HepG2 (cell line): Measurements from ENCODE around the gene UNC50. TPM values are rescaled to one million over a fixed set of nuclear protein-coding genes. Genes with fewer than 3 reads are reported as not detected.

Experiments
- CHCHD3 ChIP-seq: sonication (generic); formaldehyde crosslinking; IDR thresholded peaks from 2 replicates; pipeline ENCODE4 v1.8.0; 2022; ENCODE audit warnings: mild to moderate bottlenecking, missing genetic modification reagents, moderate library complexity
- EEA1 ChIP-seq: sonication (generic); formaldehyde crosslinking; IDR thresholded peaks from 2 replicates; pipeline ENCODE4 v1.5.1; 2020; ENCODE audit warnings: mild to moderate bottlenecking, missing genetic modification reagents, borderline replicate concordance
- NFIC ChIP-seq: IDR thresholded peaks from 2 replicates; pipeline ENCODE4 v1.6.1; 2012; ENCODE audit warnings: mild to moderate bottlenecking, low read length, inconsistent platforms
- REPIN1 ChIP-seq: sonication (generic); formaldehyde crosslinking; IDR thresholded peaks from 2 replicates; pipeline ENCODE4 v1.8.0; 2022; ENCODE audit warnings: missing genetic modification reagents, low read depth, mild to moderate bottlenecking, borderline replicate concordance
- SP2 ChIP-seq: sonication (generic); formaldehyde crosslinking; IDR thresholded peaks from 2 replicates; pipeline ENCODE4 v1.5.1; 2020; ENCODE audit warnings: mild to moderate bottlenecking, missing genetic modification reagents
- ZNF350 ChIP-seq: sonication (generic); formaldehyde crosslinking; IDR thresholded peaks from 2 replicates; pipeline ENCODE4 v1.4.0; 2020; ENCODE audit warnings: mild to moderate bottlenecking, low read depth, missing genetic modification reagents, borderline replicate concordance
- ZNF777 ChIP-seq: sonication (generic); formaldehyde crosslinking; IDR thresholded peaks from 2 replicates; pipeline ENCODE4 v1.4.0; 2020; ENCODE audit warnings: missing genetic modification reagents
- ZNF780A ChIP-seq: sonication (generic); formaldehyde crosslinking; IDR thresholded peaks from 2 replicates; pipeline ENCODE4 v1.8.0; 2022; ENCODE audit warnings: mild to moderate bottlenecking, missing genetic modification reagents, moderate library complexity
- polyA plus RNA-seq, 8 experiments: library from polyadenylated mRNA; depleted of rRNA in 3 of 8; stranded (reverse) in 7 of 8; unstranded in 1 of 8; fragments of >200 nt; fragmentation: Illumina TruSeq in 4 of 8; extraction: Trizol in 4 of 8; gene quantifications; 2 replicates each; pipeline versions ENCODE4 v1.2.1 to v1.2.3, GENCODE V29; 2011 to 2016; ENCODE audit warnings: low read depth in 4 of 8, missing spikeins in 1 of 8, mixed read lengths in 1 of 8; ENCODE audit not compliant: insufficient read depth in 1 of 8
- total RNA-seq, 5 experiments: library from RNA; depleted of rRNA; stranded (reverse); fragments of >200 nt; fragmentation: Illumina TruSeq; extraction: Trizol; gene quantifications; 2 replicates each; pipeline ENCODE4 v1.2.3, GENCODE V29; 2016; ENCODE audit warnings: low read depth in 1 of 5
- TF ChIP-seq, protein P1 (sequence below), 2 experiments: sonication (generic) in 1 of 2; formaldehyde crosslinking in 1 of 2; IDR thresholded peaks; 2 replicates each; pipeline versions ENCODE4 v1.4.0 to v1.6.1; 2016 to 2020; ENCODE audit warnings: borderline replicate concordance in 1 of 2, low read depth in 1 of 2, mild to moderate bottlenecking in 1 of 2, missing genetic modification reagents in 1 of 2
- TF ChIP-seq, protein P2 (sequence below): sonication (generic); formaldehyde crosslinking; IDR thresholded peaks from 2 replicates; pipeline ENCODE4 v1.4.0; 2020; ENCODE audit warnings: mild to moderate bottlenecking, missing genetic modification reagents
- TF ChIP-seq, protein P3 (sequence below): sonication (generic); formaldehyde crosslinking; IDR thresholded peaks from 2 replicates; pipeline ENCODE4 v1.8.0; 2022; ENCODE audit warnings: missing genetic modification reagents, mild to moderate bottlenecking, borderline replicate concordance
- TF ChIP-seq, protein P4 (sequence below): sonication (generic); formaldehyde crosslinking; IDR thresholded peaks from 2 replicates; pipeline ENCODE4 v1.9.0; 2021; ENCODE audit warnings: missing genetic modification reagents, mild to moderate bottlenecking, borderline replicate concordance

Gene UNC50
- total and polyA plus RNA-seq, 2 of the 13 experiments (the other 11 are each of a cell fraction or from before 2014, with no cell fraction given) = 92.6 to 95.6 TPM

DNA sequence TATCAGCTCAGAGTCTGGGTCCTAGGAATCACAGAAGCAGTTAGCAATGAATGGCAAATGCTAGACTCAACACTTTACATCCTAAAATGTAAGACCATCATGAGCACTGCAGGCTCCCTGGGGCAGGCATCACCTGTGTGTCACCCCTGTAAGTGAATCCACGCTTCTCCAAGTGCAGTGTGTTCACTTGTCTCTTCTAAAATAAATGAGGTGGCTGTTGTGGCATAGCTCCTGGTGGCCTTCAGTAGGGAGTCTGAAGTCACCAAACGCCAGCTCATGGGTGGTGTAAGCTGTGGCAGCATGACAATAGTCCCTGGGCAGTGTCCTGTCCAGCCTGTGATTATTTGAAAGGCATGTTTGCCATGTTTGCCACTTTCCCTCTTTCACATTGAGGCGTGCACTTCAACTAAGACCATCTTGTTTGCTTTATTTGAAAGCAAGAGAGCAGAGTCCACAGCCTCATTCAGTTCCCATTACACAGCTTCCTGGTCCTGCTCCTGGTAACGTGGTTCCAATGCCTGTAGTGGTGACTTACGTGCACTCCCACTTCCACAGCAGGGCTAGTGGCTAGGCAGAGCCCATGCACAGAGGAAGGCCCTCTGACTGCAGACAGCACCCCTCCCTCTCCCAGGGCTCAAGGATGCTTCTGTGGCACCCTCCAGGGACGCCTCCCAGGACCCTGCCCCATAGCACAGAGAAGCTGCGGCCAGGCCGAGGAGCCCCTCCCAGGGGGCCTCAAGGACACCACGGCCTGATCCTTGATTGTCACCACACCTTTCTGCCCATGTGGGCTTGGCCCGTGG lies 24.4 kb upstream of the UNC50 start (continued):
- TF ChIP-seq, protein P1, sequence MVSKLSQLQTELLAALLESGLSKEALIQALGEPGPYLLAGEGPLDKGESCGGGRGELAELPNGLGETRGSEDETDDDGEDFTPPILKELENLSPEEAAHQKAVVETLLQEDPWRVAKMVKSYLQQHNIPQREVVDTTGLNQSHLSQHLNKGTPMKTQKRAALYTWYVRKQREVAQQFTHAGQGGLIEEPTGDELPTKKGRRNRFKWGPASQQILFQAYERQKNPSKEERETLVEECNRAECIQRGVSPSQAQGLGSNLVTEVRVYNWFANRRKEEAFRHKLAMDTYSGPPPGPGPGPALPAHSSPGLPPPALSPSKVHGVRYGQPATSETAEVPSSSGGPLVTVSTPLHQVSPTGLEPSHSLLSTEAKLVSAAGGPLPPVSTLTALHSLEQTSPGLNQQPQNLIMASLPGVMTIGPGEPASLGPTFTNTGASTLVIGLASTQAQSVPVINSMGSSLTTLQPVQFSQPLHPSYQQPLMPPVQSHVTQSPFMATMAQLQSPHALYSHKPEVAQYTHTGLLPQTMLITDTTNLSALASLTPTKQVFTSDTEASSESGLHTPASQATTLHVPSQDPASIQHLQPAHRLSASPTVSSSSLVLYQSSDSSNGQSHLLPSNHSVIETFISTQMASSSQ (IDR thresholded peaks at IDR 0.05; ENCODE audit: low read depth) = 0 out of 2 replicates have a peak, but pooled peaks have one; percentile 28
- TF ChIP-seq, protein P1 (CRISPR knock-in tag; IDR thresholded peaks at IDR 0.05; ENCODE audit: borderline replicate concordance) = peak; percentile 18; the same call in 1 of the 2 replicates
- TF ChIP-seq, protein P2, sequence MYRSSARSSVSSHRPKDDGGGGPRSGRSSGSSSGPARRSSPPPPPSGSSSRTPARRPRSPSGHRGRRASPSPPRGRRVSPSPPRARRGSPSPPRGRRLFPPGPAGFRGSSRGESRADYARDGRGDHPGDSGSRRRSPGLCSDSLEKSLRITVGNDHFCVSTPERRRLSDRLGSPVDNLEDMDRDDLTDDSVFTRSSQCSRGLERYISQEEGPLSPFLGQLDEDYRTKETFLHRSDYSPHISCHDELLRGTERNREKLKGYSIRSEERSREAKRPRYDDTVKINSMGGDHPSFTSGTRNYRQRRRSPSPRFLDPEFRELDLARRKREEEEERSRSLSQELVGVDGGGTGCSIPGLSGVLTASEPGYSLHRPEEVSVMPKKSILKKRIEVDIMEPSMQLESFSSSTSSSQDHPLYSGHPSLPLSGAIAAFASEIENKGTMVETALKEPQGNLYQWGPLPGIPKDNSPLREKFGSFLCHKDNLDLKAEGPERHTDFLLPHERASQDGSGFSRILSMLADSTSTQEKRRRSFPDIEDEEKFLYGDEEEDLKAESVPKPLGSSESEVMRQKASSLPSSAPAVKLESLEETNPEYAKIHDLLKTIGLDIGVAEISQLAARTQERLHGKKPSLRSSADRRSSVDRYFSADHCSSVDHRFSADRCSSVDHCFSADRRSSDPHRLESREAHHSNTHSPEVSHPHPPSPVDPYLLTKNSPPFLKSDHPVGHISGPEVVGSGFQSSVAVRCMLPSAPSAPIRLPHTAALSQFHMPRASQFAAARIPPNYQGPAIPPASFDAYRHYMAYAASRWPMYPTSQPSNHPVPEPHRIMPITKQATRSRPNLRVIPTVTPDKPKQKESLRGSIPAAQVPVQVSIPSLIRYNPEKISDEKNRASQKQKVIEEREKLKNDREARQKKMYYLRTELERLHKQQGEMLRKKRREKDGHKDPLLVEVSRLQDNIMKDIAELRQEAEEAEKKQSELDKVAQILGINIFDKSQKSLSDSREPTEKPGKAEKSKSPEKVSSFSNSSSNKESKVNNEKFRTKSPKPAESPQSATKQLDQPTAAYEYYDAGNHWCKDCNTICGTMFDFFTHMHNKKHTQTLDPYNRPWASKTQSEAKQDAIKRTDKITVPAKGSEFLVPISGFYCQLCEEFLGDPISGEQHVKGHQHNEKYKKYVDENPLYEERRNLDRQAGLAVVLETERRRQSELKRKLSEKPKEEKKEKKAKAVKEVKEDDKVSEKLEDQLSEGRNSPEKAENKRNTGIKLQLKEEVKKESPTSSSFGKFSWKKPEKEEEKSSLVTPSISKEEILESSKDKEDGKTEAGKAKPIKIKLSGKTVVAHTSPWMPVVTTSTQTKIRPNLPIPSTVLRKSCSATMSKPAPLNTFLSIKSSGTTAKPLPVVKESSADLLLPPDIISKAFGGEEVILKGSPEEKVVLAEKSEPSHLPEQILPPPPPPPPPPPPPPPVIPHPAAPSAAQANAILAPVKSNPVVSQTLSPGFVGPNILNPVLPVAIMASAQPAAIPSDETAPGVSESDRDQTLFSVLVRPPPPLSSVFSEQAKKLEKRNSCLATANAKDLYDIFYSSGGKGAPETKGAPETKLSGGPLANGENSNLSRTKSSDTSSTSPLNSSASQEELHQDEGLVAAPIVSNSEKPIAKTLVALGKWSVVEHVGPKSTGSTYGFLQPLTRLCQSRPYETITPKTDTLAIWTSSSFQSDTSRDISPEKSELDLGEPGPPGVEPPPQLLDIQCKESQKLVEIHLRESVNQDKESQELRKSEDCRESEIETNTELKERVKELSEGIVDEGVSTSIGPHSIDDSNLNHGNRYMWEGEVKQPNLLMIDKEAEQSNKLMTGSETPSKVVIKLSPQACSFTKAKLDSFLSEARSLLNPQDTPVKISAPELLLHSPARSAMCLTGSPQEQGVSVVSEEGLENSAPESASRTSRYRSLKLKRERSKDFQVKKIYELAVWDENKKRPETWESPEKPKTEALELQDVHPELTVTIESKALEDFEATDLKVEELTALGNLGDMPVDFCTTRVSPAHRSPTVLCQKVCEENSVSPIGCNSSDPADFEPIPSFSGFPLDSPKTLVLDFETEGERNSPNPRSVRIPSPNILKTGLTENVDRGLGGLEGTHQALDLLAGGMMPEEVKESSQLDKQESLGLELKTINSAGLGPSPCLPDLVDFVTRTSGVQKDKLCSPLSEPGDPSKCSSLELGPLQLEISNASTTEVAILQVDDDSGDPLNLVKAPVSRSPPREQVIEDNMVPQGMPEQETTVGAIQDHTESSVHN (CRISPR knock-in tag) = no peak
- 0 out of 2 replicates have a peak, but pooled peaks have one; percentile 79 for TF ChIP-seq ZNF780A
- no peak for TF ChIP-seq SP2 (CRISPR knock-in tag)
- TF ChIP-seq, protein P3, sequence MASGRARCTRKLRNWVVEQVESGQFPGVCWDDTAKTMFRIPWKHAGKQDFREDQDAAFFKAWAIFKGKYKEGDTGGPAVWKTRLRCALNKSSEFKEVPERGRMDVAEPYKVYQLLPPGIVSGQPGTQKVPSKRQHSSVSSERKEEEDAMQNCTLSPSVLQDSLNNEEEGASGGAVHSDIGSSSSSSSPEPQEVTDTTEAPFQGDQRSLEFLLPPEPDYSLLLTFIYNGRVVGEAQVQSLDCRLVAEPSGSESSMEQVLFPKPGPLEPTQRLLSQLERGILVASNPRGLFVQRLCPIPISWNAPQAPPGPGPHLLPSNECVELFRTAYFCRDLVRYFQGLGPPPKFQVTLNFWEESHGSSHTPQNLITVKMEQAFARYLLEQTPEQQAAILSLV (CRISPR knock-in tag) = peak; percentile 74; the same call in 1 of the 2 replicates
- peak; percentile 89; the same call in 1 of the 2 replicates for TF ChIP-seq REPIN1 (CRISPR knock-in tag)
- TF ChIP-seq, protein P4, sequence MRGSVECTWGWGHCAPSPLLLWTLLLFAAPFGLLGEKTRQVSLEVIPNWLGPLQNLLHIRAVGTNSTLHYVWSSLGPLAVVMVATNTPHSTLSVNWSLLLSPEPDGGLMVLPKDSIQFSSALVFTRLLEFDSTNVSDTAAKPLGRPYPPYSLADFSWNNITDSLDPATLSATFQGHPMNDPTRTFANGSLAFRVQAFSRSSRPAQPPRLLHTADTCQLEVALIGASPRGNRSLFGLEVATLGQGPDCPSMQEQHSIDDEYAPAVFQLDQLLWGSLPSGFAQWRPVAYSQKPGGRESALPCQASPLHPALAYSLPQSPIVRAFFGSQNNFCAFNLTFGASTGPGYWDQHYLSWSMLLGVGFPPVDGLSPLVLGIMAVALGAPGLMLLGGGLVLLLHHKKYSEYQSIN (CRISPR knock-in tag) = no peak
- TF ChIP-seq ZNF350 = peak; percentile 56
- no peak for TF ChIP-seq ZNF777 (CRISPR knock-in tag)
- no peak for TF ChIP-seq NFIC
- no peak for TF ChIP-seq CHCHD3 (CRISPR knock-in tag)
- no peak for TF ChIP-seq EEA1 (CRISPR knock-in tag)
